HG03354 (cell line): ENCODE data around the gene PLEKHG3.

ENCODE experiments used
- ATAC-seq: cut with Tn5 transposase; IDR thresholded peaks from one replicate; pipeline ENCODE4 v1.9.1; 2021; ENCODE audit warnings: mild to moderate bottlenecking; ENCODE audit not compliant: unreplicated experiment, poor library complexity, severe bottlenecking

PLEKHG3 gene

GRCh38 chr14:64722842-64723447 lies 18.7 kb downstream of the PLEKHG3 start:
- ATAC-seq, result no peak

- no peak for ATAC-seq
Observed at GRCh38 chr14:64723691-64724577, 19.7 kb downstream of the PLEKHG3 start.

GRCh38 chr14:64724578-64724930 lies 20.3 kb downstream of the PLEKHG3 start:
- ATAC-seq, result no peak

- no peak for ATAC-seq
Observed at GRCh38 chr14:64725261-64725815, 21.1 kb downstream of the PLEKHG3 start.

- ATAC-seq, result no peak
Observed at GRCh38 chr14:64725879-64726584, 21.8 kb downstream of the PLEKHG3 start.

DNA sequence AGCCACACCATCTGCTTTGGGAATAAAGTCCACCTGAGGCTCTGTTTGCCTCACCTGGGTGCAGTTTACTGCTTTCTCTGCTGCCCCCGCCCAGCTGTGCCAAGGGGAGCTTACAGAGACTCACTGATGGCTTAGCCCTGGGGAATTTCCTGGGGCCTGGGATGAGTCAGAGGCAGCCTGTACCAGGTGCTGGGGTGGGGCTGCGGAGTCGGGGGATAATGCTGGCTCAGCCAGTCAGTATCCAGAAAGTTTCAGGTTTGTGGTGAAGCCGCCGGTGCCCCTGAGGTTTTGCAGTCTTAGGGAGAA lies 22.3 kb downstream of the PLEKHG3 start:
- no peak for ATAC-seq

DNA sequence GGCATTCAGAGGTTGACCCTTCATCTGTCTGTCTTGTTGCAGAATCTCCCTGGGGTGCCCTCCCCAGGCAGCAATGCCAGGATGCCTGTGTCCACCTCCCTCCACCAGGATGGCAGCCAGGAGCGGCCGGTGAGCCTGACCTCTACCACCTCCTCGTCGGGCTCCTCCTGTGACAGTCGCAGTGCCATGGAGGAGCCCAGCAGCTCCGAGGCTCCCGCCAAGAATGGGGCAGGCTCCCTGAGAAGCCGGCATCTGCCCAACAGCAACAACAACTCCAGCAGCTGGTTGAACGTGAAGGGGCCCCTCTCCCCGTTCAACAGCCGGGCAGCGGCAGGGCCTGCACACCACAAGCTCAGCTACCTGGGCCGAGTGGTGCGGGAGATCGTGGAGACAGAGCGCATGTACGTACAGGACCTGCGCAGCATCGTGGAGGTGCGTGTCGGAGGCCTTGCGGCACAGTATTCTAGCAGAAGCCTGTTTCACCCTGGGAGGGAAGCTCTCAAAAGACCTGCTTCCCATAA lies 23.4 kb downstream of the PLEKHG3 start:
- no peak for ATAC-seq

DNA sequence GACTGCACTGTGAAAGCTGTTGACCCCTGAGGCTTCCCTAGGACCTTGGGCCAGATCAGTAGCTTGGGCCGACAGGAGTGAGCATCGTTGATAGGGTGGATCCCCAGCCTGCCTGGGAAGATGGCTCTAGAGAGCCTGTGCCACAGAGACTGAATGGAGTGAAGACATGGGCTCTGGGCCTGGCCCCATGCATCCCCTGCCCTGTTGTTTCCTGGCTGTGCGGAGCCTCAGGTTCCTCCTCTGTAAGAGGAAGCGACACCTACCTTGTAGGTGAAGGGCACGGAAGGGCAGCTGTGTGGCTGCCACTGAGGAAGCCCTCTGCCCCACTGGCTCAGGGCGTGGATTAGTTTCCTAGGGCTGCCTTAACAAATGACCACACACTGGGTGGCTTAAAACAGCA lies 23.9 kb downstream of the PLEKHG3 start:
- ATAC-seq, result no peak

- ATAC-seq, result no peak
Observed at GRCh38 chr14:64728856-64729255, 24.6 kb downstream of the PLEKHG3 start.

DNA sequence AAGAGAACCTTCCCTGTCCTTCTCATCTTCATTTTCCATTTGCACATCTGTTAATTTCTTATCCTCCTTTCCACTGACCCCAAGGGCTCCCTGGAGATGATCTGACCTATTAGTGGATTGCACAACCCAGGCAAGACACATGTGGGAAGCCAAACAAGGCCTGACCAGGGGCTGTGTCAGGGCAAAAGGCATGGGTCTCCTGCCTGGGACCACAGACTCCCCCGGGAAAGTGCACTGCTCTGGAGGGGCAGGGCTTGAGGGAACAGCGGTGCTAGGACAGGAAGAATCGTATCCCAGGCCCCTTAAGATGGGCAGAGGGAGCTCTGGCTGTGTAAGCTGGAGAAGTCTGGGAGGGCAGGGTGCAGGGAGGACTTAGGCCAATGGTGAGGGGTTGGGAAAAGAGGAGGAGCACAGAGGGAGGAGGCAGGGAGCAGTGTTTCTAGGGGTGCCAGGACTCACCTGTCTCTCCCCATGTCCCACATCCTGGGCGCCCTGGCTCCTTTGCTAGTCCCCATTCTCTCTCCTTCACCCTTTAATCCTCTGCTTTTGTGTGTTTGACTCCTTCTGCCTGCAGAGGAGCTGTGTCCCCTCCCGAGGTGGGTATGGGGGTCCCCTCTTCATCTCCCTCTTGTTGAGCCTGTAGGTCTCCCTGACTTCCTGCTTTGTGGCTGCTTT lies 25.3 kb downstream of the PLEKHG3 start:
- no peak for ATAC-seq

GRCh38 chr14:64730061-64730440 lies 25.8 kb downstream of the PLEKHG3 start:
- ATAC-seq, result no peak

DNA sequence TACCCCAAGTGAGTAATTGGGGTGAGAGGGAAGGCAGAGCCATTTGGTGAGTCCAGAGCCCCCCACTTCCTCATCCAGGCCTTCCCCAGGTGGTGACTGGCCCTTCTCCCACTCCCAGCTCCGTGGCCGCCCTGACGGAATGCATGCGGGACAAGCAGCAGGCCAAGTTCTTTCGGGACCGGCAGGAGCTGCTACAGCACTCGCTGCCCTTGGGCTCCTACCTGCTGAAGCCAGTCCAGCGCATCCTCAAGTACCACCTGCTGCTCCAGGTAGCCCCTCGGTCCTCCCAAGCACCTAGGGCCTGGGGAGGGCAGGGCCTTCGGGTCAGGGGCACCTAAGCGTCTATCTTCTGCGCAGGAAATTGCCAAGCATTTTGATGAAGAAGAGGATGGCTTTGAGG lies 26.5 kb downstream of the PLEKHG3 start:
- no peak for ATAC-seq

GRCh38 chr14:64731141-64731581 lies 26.9 kb downstream of the PLEKHG3 start:
- ATAC-seq, result no peak

DNA sequence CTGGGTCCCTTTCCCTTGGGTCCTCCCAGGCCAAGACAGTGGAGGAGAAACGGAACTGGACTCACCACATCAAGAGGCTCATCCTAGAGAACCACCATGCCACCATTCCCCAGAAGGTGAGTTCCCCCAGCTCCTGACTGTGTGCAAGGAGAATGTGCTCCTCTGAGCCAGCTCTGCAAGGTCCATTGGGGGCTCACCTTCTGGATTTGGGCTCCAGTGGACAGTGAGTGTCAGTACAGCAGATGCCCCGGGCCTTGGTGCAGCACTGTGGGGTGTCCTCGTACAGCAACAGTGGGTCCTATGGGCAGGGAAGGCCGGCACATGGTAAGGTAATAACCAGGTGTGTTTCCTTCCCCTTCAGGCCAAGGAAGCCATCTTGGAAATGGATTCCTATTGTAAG lies 27.8 kb downstream of the PLEKHG3 start:
- ATAC-seq, result no peak

GRCh38 chr14:64732536-64733120 lies 28.4 kb downstream of the PLEKHG3 start:
- ATAC-seq, result no peak

GRCh38 chr14:64733321-64733720 lies 29.1 kb downstream of the PLEKHG3 start:
- ATAC-seq, result no peak

GRCh38 chr14:64733899-64734298 lies 29.7 kb downstream of the PLEKHG3 start:
- ATAC-seq, result no peak

DNA sequence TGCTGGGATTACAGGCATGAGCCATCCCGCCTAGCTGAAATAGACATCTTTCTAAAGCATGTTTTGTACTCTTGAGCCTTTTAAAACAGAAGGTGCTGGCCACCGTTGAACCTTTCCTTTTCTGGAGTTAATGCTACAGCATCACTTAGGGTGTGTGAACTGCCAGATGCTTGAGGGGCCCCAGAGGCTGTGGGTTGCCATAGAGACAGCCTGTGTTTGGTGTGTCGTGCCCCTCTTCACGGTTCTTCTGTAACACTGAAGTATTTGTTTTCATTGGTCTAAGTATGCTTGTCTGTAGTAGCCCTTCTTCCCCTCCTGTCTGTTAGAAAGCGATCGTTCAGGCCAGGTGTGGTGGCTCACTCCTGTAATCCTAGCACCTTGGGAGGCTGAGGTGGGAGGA lies 30.8 kb downstream of the PLEKHG3 start:
- ATAC-seq, result no peak

GRCh38 chr14:64736271-64737169 lies 32.3 kb downstream of the PLEKHG3 start:
- no peak for ATAC-seq
